Measurements from ENCODE around the gene RNASE1.
"Not testable (repeated sequence)": the region's sequence is repeated elsewhere in the genome, so short reads cannot be mapped to it uniquely, and the experiment has no call there.

The RNASE1 gene

DNA sequence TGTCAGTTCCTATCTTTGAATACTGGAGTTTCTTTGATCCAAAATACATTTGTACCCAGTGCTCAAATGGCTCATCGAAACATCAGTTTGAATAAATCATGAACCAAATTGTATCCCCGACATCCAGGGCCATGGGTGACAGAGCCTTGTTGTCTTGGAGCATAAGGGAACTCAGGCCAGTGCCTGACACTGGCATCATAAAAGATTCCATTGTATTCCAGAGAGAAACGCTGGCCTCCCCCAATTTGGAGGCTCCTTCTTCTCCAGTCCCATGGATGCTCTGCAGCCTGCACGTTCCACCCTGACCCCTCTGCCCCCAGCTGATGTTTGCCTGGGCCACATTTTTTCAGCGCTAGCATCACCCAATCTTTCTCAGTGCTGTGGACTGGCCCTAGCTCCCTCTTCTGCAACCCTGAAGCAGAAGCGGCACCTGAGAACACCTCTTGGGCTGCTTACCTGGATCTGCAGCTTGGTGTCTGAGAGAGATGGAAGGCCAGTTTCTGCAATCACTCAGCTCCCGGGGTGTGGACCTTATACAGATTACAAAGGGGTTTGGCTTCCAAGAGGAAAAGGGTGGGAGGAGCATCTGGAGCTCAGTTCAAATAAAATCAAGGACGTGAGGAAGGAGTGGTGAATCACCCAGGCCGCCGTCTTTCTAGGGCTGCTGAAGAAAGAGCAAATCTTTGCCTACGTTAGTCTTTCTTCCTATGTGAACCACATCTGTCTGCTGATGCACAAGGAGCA, at the start of gene RNASE1:
RNASE1 (minus strand) TSS at position 504 of the 744 bp plus-strand sequence. CDS start 776 bp downstream, outside the sequence.
- no peak for DNase-seq

DNA sequence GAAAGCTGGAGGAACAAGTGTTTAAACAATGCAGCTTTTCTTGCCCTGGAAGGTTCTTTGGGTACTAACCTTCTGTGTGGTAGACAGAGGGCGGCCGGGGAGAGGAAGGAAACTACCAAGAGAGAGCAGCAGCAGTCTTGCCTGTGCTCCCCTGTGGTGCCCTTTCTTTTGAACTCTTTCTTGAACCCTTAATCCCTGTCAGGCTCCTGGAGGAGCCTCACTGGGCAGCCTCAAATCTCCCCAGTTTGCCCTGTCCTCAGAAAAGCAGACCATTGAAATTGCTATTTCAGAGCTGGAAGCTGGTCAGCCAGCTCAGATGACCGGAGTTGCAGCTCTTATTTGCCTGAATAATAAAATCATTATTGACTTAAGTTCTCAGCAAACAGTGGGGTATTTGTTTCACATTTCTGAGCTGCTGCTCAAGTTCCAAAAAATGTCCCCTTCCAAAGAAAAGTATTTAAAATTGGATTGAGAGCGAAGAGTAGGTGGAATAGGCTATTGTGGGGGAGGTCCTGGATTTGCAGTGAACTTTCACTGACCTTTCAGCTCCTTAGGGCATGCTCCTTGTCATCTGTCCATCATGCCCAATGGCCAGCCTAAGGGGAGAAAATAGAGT, 46.4 kb upstream of the RNASE1 start:
- no peak for DNase-seq

DNA sequence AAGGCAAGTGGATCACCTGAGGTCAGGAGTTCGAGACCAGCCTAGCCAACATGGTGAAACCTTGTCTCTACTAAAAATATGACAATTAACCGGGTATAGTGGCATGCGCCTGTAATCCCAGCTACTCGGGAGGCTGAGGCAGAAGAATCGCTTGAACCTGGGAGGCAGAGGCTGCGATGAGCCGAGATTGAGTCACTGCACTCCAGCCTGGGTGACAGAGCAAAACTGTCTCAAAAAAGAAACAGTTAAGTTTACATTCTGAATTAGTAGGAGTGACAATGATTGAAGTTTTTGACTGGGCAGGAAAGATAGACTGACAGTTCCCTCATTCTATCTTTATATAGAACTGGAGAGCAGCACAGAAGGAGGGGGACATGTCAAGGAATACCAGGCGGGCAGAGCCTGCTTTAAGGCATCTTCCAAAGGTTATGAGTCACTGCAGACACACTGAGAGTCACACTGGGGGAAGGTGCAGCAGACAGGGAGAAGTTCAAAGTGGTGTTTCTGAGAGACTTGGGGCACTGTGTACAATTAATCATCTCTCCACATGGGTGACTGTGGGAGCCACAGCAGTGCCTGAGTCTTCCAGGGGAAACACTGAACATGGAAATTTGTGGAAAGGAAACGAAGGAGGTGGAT, 45.8 kb upstream of the RNASE1 start:
- DNase-seq = no peak

DNA sequence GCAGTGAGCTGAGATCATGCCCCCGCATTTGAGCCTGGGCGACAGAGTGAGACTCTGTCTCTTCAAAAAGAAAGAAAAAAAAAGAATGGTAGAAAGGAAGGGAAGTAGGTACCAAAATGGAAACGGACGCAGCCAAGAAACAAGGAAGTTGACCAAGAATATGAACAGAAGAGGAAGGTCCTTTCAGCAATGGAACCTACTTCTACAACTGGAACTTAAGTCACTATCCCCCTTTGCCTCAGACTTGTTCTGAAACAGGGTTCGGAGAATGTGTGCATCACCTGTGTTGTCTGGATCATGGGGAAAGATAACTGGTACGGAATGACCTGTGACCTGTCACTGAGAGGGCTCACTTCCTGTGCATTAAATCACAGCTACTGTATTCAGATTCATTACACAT, 43.9 kb upstream of the RNASE1 start:
- DNase-seq = no peak

DNA sequence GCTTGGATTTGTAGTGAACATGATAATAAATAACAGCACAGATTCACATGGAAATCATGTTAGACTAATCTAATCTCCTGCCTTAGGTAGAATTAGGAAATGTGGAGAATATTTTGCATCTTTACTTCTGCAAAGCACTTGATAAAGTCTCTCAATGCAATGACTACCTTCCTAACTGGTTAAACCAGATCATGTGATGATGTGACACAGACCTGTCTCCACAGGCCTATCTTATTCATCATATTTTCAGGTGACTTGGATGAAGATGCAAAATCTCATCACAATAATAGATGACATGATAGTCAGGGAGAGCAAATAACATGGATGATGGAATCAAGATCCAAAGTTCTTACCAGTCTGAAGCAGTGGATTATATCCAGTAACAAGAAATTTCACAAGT, 38.5 kb upstream of the RNASE1 start:
- no peak for DNase-seq

DNA sequence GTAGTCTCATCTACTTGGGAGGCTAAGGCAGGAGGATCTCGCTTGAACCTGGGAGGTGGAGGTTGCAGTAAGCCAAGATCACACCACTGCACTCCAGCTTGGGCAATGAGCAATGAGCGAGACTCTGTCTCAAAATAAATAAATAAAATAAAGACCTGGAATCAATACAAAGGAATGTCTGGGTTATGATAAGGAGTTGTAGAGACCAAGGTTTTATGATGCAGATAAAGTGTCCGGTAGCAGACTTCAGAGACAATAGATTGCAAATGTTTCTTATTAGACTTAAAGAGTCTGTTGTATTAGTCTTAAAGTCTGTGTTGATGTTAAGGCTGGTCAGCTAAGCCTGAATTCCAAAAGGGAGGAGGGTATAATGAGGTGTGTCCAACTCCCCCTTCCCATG, 35.2 kb upstream of the RNASE1 start:
- DNase-seq = no peak

DNA sequence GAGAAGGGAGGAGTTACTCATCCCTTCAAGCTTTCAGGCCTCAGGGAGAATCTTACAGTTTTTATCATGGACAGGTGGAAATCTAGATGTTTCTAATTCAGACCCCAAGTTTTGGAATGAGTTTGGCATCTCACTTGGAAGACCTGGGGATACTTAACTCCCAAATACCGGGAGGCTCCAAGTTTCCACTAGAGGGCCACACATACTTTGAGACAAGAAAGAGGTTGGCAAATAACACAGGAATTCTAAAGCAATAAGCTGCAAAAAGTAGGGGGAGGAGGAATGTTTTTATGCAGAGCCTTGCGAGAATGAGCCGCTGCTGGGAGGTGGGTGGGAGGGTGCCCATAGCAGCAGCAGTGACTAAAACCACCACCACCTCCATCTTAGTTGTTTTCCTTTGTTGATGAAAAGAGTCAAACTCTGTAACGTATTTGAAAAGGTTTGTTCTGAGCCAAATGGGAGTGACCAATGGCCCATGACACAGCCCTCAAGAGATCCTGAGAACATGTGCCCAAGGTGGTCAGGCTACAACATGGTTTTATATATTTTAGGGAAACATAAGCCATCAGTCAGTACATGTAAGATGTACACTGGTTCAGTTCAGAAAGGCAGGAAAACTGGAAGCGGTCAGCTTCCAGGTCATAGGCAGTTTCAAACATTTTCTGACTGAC, 34.2 kb upstream of the RNASE1 start:
- no peak for DNase-seq

DNA sequence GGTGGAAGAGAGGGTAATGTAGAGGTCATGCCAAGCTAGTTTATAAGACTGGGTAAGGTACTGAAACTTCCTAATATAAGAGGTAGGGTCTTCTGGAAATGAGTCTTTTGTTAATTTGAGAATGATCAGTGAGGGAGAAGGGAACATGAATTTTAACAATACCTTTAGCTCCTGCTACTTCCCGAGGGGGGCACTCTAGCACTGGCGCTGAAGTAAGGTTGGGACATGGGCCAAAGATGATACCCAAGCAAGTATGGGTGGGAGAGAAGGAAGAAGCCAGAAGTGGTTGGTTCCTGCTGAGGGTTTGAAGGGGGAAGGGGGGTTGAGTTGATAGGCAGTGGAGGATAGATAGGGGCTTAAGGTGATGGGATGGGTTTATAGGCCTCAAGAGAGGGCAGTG, 32.3 kb upstream of the RNASE1 start:
- DNase-seq = no peak

DNA sequence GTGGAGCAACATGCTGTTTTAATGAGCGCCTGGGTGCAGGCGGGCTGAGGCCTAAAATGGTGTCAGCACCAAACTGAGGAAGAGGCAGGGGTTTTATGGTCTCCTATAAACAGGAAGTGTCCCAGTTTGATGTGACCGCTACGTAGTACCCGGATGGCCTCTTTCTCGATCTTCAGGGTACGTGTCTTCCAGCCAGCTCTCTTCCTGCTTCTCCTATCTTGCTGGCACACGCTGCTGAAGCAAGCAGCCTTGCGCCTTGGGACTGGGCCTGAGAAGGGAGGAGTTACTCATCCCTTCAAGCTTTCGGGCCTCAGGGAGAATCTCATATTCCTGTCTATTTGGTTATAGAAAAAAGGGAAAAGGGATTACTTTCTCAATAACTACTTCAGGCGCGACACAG, 28.2 kb upstream of the RNASE1 start:
- no peak for DNase-seq

DNA sequence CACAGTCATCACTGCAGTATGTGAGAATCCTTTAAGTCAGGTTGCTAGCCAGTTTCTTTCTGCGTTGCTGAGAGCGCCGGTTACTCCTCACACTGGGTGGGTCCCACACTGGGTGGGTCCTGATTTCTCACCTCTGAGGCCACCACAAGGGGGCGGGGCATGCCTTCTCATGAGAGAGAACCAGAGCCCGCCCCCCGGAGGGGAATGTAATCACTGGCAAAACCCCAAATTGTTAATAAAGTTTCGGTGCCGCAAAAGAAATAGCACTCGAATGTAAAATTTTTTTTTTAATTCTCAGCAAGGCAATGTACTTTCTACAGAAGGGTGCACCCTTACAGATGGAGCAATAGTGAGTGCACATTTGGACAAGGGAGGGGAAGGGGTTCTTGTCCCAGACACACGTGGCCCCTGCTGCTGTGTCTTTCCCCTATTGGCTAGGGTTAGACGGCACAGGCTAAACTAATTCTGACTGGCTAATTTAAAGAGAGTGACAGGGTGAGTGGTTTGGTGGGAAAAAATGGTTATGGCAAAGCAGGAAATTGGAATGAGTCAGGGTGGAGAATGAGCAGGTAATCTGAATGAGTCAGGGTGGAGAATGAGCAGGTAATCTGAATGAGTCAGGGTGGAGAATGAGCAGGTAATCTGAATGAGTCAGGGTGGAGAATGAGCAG, 25.5 kb upstream of the RNASE1 start:
- not testable (repeated sequence) for DNase-seq

DNA sequence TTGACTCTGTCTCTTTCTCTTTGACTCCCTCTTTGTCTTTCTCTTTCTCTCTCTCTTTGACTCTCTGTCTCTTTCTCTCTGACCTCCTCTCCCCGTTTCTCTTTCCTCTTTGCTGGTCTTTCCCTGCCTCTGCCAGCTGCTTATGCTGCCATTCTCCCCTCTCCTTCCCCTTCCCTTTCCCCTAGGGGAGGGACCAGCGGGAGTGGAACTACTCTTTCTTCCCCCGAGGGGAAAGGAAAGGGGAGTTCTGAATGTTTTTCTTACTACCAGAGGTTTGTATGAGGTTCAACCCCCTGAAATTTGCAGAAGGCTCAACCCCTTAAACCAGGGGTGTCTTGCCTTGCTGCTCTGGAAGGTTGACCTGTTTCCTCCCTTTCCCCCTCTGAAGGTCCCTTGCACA, 24.7 kb upstream of the RNASE1 start:
- DNase-seq = no peak

DNA sequence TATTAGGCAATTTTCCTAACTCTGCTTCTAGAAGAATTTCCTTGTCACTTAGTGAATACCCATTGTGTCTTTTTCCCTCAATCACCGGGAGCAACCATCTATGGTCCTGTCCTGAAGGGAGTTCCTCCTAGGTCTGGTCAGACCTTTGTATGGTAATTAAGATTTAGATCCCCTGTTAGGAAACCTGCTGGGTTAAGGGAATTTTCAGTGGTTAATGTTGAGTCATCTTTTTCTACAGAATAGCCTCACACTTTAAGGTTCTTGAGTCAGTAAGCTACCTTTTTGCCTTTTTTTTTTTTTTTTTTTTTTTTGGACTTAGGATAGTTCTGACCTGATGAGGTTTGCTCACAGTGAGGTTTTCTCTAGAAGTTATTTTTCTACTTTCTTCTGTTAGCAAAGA, 24.0 kb upstream of the RNASE1 start:
- not testable (repeated sequence) for DNase-seq

DNA sequence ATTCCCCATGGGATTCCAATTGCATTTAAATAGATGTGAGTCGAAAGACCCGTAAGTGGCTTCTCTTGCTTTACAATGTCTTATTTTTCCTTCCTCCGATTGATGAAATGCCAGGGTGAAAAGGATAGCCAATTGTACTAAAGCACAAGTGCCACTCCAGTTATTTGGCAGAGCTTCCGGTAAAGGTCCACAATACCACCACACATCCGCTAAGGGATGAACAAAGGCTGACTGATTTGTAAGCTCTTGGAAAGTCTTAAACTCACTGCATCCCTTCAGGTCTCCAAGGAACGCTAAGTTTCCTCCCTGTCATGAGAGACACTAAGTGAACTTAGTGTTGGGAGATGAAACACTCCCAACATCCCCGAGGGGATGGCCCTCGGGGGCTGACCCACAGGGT, 21.2 kb upstream of the RNASE1 start:
- no peak for DNase-seq

DNA sequence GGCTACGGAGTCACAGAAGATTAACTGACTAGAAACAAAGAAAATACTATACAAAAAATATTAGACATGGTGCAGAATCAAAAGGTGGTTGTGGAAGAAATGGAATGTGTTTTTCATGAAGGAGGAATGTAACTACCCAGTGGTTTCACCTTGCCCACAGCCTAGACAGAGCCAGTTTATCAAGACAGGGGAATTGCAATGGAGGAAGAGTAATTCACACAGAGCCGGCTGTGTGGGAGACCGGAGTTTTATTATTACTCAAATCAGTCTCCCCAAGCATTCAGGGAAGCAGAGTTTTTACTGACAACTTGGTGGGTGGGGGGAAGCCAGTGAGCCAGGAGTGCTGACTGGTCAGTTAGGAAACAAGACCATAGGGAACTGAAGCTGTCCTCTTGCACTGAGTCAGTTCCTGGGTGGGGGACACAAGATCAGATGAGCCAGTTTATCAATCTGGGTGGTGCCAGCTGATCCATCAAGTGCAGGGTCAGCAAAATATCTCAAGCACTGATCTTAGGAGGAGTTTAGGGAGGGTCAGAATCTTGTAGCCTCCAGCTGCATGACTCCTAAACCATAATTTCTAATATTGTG, 19.0 kb upstream of the RNASE1 start:
- DNase-seq = not testable (repeated sequence)

DNA sequence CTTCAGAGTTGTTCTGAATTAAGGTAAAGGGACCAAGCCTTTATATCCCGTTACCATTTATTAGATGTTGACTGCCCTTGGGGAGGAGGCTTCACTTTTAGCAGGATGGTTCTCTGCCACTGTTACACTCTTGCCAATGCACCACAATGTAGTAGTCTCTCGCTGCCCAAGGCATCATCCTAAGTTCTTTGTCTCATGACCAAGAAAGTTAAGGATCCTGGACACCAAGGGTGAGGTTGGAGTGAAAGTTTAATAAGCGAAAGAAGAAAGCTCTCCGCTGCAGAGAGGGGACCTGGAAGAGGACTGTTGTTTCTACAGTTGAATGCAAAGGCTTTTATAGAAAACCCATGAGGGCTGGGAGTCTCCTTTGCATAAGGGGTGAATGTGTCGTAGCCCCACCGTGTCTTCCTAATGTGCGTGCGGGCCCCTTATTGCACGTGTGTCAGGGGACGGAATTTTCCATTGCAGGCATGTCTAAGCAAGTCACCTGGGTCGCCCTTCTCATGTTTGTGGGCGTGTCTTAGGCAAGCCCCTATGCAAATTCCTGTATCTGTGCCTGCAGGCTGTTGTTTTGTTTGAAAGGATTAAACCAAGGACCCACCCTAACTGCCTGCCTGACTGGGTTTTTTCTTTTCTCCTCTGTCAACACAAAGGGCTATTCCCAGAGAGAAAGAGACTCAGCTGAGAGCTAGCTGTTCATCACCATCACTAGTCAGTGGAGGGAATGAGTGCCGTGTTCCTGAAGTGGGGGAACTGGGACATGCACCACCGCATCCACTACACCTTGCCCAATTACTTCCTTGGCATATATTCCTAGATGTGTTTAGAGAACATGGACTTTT, 17.6 kb upstream of the RNASE1 start:
- no peak for DNase-seq

DNA sequence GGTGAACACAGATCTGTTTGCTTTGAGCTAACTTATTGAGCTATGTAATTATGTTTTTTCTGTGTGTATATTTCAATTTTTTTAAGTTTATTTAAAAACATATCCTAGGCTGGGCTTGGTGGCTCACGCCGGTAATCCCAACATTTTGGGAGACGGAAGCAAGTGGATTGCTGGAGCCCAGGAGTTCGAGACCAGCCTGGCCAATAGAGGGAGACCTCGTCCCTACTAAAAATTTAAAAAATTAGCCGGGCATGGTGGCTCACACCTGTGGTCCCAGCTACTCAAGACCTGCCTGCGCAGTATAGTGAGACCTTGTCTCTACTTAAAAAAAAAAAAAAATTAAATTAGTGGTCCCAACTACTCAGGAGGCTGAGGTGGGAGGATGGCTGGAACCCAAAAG, 16.2 kb upstream of the RNASE1 start:
- DNase-seq = no peak

DNA sequence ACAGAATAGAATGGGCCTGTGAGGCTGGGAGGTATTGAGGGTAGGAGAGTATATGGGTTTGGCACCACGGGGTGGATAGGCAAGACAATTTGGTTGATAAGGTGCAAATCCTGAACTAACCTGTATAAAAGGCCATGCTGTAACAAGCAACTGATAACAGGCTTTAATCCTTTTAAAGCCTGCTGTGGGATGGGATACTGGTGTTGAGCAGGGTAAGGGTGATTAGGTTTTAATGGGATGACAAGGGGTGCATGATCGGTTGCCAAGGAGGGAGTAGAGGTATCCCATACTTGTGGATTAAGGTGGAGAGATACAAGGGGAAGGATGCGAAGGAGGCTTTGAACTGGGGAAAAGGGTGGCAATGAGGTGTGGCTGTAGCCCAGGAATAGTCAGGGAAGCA, 13.3 kb upstream of the RNASE1 start:
- DNase-seq = not testable (repeated sequence)

DNA sequence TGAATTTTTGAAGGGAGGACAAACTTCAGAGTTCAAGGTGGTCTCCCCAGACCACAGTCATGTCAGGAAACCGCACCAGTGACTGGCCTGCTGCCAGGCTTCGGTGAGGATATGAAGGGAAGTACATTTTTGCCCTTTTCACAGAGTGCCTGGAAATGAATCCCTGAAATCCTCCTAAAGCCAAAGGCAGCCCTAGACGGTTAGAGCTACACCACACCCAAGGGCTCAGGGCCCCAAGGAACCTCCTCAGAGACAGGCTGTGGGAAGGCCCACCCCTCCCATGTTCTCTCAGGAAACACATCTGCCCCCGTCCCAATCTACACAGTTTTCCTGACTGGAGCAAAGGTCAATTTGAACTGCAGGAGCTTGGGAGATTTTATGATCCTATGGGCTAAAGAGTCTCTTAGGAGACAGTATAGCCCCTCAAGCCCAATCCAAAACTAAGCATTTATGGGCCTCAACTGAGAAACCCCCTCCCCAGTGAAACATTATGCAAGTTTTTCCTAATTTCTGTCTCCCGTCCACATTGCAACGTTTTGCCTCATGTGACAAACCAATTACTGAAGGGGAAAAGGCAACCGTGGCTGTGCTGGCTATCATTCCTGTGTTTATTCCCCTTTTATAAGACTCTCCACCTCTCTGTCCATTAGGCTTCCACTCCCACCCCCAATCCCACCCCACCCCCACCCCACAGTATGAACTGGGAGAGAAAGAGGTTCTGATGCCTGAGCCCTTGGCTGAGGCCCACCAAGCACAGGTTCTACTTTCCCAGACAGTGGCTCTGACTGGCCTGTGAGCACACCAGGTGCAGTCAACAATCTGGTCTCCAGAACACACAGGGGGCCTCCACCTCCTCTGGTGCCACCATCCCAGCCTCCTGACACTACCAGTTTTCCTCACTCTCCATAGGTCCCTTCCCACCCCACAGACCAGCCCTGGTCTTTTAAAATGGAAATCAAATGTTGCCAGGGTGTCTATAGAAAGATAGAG, 9.6 kb upstream of the RNASE1 start:
- no peak for DNase-seq

DNA sequence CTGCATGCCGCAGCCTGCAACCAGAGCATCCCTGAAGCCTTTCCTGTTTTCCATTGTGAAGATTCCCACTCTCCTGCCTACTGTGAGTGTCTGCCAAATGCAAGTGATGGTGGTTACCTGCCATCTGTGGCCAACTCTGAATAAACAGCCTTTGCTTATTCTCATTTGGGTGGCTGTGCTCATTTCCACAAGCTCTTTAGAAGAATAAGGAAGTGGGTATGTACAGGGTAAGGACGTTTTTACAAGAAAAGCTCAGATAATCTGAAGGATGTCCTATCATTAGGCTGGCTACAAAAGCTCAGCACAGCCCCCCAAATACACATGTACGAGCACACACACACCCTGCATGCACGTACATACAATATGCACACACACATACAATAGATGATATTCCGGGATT, 7.3 kb upstream of the RNASE1 start:
- DNase-seq = no peak

DNA sequence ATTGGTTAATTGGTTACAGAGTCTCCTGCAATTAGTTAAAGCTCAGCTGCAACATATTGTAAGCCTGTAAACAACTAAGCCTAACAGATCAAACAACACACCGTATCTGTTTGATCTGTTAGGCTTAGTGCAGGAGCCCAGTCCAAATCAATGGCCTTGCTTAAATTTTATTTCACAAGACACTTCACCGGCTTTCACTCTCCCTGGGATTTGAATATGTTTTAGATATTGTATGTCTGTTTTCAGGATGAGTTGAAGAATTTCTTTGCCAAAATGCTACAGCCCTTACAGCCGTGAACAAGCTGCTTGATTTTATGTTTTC, 5.5 kb upstream of the RNASE1 start:
- no peak for DNase-seq
